Measurements from ENCODE around the gene RABAC1.
A peak's percentile ranks its signal among the peaks of the same experiment; 100 is the strongest.

The RABAC1 gene

GRCh38 chr19:41968751-41969595, 9.9 kb upstream of the RABAC1 start:
- no peak overlapping the region for H3K27ac ChIP-seq
- TF ChIP-seq ZFX (IDR thresholded peaks at IDR 0.05; ENCODE audit: borderline replicate concordance), result no peak
- TF ChIP-seq, protein P1, sequence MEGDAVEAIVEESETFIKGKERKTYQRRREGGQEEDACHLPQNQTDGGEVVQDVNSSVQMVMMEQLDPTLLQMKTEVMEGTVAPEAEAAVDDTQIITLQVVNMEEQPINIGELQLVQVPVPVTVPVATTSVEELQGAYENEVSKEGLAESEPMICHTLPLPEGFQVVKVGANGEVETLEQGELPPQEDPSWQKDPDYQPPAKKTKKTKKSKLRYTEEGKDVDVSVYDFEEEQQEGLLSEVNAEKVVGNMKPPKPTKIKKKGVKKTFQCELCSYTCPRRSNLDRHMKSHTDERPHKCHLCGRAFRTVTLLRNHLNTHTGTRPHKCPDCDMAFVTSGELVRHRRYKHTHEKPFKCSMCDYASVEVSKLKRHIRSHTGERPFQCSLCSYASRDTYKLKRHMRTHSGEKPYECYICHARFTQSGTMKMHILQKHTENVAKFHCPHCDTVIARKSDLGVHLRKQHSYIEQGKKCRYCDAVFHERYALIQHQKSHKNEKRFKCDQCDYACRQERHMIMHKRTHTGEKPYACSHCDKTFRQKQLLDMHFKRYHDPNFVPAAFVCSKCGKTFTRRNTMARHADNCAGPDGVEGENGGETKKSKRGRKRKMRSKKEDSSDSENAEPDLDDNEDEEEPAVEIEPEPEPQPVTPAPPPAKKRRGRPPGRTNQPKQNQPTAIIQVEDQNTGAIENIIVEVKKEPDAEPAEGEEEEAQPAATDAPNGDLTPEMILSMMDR (IDR thresholded peaks at IDR 0.05), result no peak

DNA sequence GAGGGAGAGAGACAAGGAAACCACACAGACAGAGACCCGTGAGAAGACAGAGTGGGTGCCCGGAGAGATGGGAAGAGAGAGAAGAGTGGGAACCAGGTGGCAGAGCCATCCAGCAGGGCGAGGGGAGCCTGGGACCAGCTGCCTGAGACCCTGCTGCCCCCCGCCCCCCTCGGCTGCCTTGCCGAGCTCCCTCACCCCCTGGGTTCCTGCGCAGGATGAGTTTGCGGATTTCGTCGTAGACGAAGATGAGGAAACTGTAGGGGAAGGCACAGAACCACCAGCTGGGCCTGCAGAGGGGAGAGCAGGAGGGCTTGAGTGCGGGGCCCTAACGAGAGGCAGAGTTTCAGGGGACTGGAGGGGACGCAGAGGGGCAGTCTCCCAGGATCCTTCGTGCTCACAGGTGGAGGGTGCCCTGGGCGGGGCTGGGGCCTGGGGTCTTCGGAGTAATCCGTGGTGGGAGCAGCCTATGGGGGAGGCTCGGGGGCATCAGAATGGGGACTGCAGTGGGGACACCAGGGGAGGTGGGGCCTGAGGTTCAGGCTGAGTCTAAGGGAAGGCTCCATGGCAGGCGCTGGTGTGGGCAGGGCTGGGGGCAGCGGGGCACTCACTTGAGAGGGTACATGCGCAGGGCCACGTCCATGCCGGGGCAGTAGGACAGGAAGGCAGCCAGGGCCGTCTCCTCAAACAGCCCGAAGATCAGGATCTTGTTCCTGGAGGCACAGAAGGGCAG, 8.1 kb upstream of the RABAC1 start:
- no peak for TF ChIP-seq ZFX (IDR thresholded peaks at IDR 0.05; ENCODE audit: borderline replicate concordance)
- TF ChIP-seq, protein P1 (IDR thresholded peaks at IDR 0.05), result no peak
- no peak overlapping the region for H3K27ac ChIP-seq

GRCh38 chr19:41965106-41965505, 6.0 kb upstream of the RABAC1 start:
- no peak overlapping the region for H3K27ac ChIP-seq
- TF ChIP-seq, protein P1 (IDR thresholded peaks at IDR 0.05), result no peak
- TF ChIP-seq ZFX (IDR thresholded peaks at IDR 0.05; ENCODE audit: borderline replicate concordance), result no peak

DNA sequence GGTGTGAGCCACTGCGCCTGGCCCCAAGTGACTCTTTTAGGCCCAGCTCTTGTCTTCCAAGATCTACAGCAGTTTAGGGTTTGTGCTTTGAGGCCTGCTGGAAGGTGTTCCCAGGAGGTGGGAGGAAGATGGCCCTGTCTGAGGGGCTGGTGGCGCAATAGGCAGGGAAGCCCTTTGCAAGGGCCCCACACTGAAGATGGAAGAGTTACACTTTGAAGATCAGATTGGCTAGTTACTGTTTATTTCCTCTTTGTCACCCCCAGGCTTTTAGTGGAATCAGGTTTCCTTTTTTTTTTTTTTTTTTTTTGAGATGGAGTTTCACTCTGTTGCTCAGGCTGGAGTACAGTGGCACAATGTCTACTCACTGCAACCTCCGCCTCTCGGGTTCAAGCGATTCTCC, 1.9 kb upstream of the RABAC1 start:
- TF ChIP-seq, protein P1 (IDR thresholded peaks at IDR 0.05), result no peak
- TF ChIP-seq ZFX (IDR thresholded peaks at IDR 0.05; ENCODE audit: borderline replicate concordance), result no peak
- no peak overlapping the region for H3K27ac ChIP-seq

DNA sequence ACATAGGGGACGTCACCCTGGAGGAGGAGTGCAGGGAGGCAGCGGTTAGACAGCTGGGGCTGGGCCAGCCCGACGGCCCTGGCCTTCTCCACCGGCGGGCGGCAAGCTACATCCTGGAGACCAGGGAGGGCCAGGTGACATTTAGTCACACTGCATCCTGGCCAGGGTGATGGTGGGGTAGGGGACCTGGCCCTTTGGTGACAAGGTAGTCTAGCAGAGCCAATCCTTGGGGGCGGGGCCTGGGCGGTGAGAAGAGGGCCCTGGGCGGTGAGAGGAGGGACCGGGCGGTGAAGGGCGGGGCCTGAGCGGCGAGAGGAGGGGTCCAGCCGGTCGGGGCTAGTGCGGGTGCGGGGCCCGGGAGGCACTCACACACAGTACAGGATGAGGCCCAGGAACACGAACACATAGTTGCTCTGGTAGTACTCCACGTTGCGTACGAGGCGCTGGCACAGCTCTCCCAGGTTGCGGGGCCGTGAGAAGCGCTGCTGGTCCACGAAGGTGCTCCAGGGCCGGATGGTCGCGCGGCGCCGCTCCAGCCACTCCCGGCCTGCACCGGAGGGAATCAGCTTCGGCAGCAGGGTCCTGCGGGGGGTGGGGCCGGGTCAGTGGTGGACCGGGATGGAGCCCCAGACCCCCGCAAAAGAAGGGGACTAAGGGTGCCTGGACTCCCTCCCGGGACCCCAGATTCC, 610 bp downstream of the RABAC1 start:
- TF ChIP-seq, protein P1 (IDR thresholded peaks at IDR 0.05), result no peak
- TF ChIP-seq ZFX (IDR thresholded peaks at IDR 0.05; ENCODE audit: borderline replicate concordance), result no peak
- H3K27ac ChIP-seq, result peak overlapping the region; percentile 89

DNA sequence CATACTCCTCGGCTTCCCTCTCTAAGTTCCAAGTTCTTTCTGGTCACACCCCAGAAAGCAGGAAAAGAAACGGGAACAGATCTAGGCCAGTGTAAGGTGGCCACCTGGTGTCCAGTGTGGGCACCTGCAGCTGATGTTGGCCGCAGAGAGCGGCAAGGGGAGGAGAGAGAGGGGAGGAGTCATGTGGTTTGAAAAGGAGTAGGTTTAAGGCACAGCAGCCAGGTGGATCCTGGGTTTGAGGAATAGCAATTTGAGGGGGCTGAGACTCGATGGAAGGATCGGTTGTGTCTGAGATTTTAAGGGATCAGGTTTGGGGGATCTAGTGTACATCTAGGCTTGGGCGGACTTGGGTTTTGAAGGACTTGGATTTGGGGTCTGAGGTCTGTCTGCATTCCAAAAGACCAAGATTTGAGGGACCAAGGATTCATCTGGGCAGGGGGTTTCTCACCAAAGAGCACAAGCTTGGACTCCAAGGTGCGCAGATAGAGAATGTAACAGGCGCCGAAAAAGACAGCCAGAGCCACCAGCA, 1.2 kb downstream of the RABAC1 start:
- H3K27ac ChIP-seq, result peak overlapping the region; percentile 89
- TF ChIP-seq, protein P1 (IDR thresholded peaks at IDR 0.05), result peak; percentile 92
- no peak for TF ChIP-seq ZFX (IDR thresholded peaks at IDR 0.05; ENCODE audit: borderline replicate concordance)

Data from 22Rv1 (cell line).